HEK293T (cell line): ENCODE data around the gene TSPAN9.

ENCODE experiments used
- CTCF ChIA-PET: fragments of 350-600 bp; formaldehyde crosslinking; extraction: SDS; loops from one replicate; lab custom pipeline; 2021; ENCODE audit warnings: antibody characterized with exemption, inconsistent platforms; lab: Yijun Ruan, JAX
- POLR2A ChIA-PET: fragments of 350-600 bp; formaldehyde crosslinking; extraction: SDS; loops from one replicate; lab custom pipeline; 2020; ENCODE audit warnings: antibody characterized with exemption, inconsistent platforms; lab: Yijun Ruan, JAX
- DNase-seq: peaks from one replicate; pipeline ENCODE4 v3.0.0; 2012; ENCODE audit warnings: mixed read lengths; ENCODE audit errors: extremely low spot score
- ARNT ChIP-seq: fragments of 450-650 bp; IDR thresholded peaks from 2 replicates; pipeline ENCODE4 v1.6.1; 2017; ENCODE audit warnings: mild to moderate bottlenecking
- BHLHE40 ChIP-seq: fragments of 450-650 bp; IDR thresholded peaks from 2 replicates; pipeline ENCODE4 v1.6.1; 2016; ENCODE audit warnings: mild to moderate bottlenecking, moderate library complexity, borderline replicate concordance
- CTBP1 ChIP-seq: fragments of 450-650 bp; IDR thresholded peaks from 2 replicates; pipeline ENCODE4 v1.6.1; 2016; ENCODE audit warnings: borderline replicate concordance
- ELF4 ChIP-seq: fragments of 450-650 bp; IDR thresholded peaks from 2 replicates; pipeline ENCODE4 v1.6.1; 2017; ENCODE audit warnings: antibody characterized with exemption
- FOXA1 ChIP-seq: fragments of 450-650 bp; IDR thresholded peaks from 2 replicates; pipeline ENCODE4 v1.6.1; 2016; ENCODE audit warnings: mild to moderate bottlenecking
- FOXK2 ChIP-seq: fragments of 450-650 bp; IDR thresholded peaks from 2 replicates; pipeline ENCODE4 v1.6.1; 2016; ENCODE audit warnings: mild to moderate bottlenecking
- FOXM1 ChIP-seq: fragments of 450-650 bp; IDR thresholded peaks from 2 replicates; pipeline ENCODE4 v1.6.1; 2017; ENCODE audit warnings: mild to moderate bottlenecking, borderline replicate concordance
- HDGF ChIP-seq: fragments of 450-650 bp; IDR thresholded peaks from 2 replicates; pipeline ENCODE4 v1.6.1; 2017; ENCODE audit warnings: antibody characterized with exemption, borderline replicate concordance
- L3MBTL2 ChIP-seq: fragments of 450-650 bp; conservative IDR thresholded peaks from 2 replicates; pipeline ENCODE4 v1.6.1; 2016; ENCODE audit warnings: mild to moderate bottlenecking
- LEF1 ChIP-seq: fragments of 450-650 bp; IDR thresholded peaks from 2 replicates; pipeline ENCODE4 v1.6.1; 2017; ENCODE audit warnings: mild to moderate bottlenecking, borderline replicate concordance
- NFRKB ChIP-seq: fragments of 450-650 bp; IDR thresholded peaks from 2 replicates; pipeline ENCODE4 v1.6.1; 2016; ENCODE audit warnings: mild to moderate bottlenecking, moderate library complexity
- PKNOX1 ChIP-seq: fragments of 450-650 bp; IDR thresholded peaks from 2 replicates; pipeline ENCODE4 v1.6.1; 2016
- SP1 ChIP-seq: fragments of 450-650 bp; IDR thresholded peaks from 2 replicates; pipeline ENCODE4 v1.6.1; 2017
- SUZ12 ChIP-seq: fragments of 450-650 bp; IDR thresholded peaks from 2 replicates; pipeline ENCODE4 v1.6.1; 2016; ENCODE audit warnings: mild to moderate bottlenecking
- TARDBP ChIP-seq: fragments of 450-650 bp; IDR thresholded peaks from 2 replicates; pipeline ENCODE4 v1.6.1; 2016
- ZNF384 ChIP-seq: fragments of 450-650 bp; IDR thresholded peaks from 2 replicates; pipeline ENCODE4 v1.6.1; 2016

The TSPAN9 gene

GRCh38 chr12:3222306-3222705 is 145.1 kb downstream of the TSPAN9 start:
- ChIA-PET CTCF (interaction anchor here (1.2 kb wide), 1 partner anchor 15 kb away, joined by 3 read pairs; no protein-coding TSS in a partner anchor), POLR2A (no interaction called here)
- TF ChIP-seq CTBP1 (no peak), FOXM1 (no peak), TARDBP (no peak), FOXK2 (no peak), ELF4 (no peak), SUZ12 (no peak), PKNOX1 (no peak), BHLHE40 (no peak), L3MBTL2 (no peak), NFRKB (no peak), LEF1 (no peak), FOXA1 (no peak), ARNT (no peak), HDGF (no peak)
- no peak for DNase-seq

- no peak for DNase-seq
- ChIA-PET CTCF (no interaction called here), POLR2A (no interaction called here)
- peak; percentile 56 for TF ChIP-seq PKNOX1
- no peak for TF ChIP-seq ZNF384
- no peak for TF ChIP-seq FOXK2
- TF ChIP-seq FOXM1: no peak
- no peak for TF ChIP-seq BHLHE40
- TF ChIP-seq CTBP1: no peak
These were observed 145.8 kb downstream of the TSPAN9 start for GRCh38 chr12:3222979-3223378.

- POLR2A ChIA-PET: interaction anchor here (0.7 to 1.0 kb wide), 2 partner anchors 9 to 40 kb away, joined by 3 read pairs; no protein-coding TSS in a partner anchor
- no peak for DNase-seq
- CTCF ChIA-PET: no interaction called here
- TF ChIP-seq FOXA1: no peak
These were observed 146.7 kb downstream of the TSPAN9 start for GRCh38 chr12:3223601-3224529.

GRCh38 chr12:3224530-3224903 is 147.3 kb downstream of the TSPAN9 start:
- ChIA-PET POLR2A (interaction anchor here (0.7 to 1.0 kb wide), 2 partner anchors 9 to 40 kb away, joined by 3 read pairs; no protein-coding TSS in a partner anchor), CTCF (no interaction called here)
- TF ChIP-seq BHLHE40 (no peak), L3MBTL2 (no peak), LEF1 (no peak), TARDBP (no peak), NFRKB (no peak), FOXA1 (no peak), ZNF384 (no peak), FOXM1 (no peak), FOXK2 (no peak), CTBP1 (no peak)
- DNase-seq: no peak

GRCh38 chr12:3225154-3225795 is 148.1 kb downstream of the TSPAN9 start:
- ChIA-PET CTCF (interaction anchor here (0.7 kb wide), 1 partner anchor 11 kb away, joined by 5 read pairs; no protein-coding TSS in a partner anchor), POLR2A (interaction anchor here (1.0 kb wide), 1 partner anchor 39 kb away, joined by 3 read pairs; no protein-coding TSS in a partner anchor)
- TF ChIP-seq FOXK2 (no peak), NFRKB (no peak), ELF4 (no peak), CTBP1 (no peak), LEF1 (no peak), ARNT (no peak), PKNOX1 (no peak), SP1 (no peak), BHLHE40 (no peak), ZNF384 (no peak), FOXA1 (no peak), HDGF (no peak), TARDBP (no peak), L3MBTL2 (no peak), SUZ12 (no peak), FOXM1 (no peak)
- no peak for DNase-seq

GRCh38 chr12:3225796-3226180 is 148.6 kb downstream of the TSPAN9 start:
- ChIA-PET CTCF (interaction anchor here (0.7 kb wide), 1 partner anchor 11 kb away, joined by 5 read pairs; no protein-coding TSS in a partner anchor), POLR2A (no interaction called here)
- TF ChIP-seq ELF4 (no peak), TARDBP (no peak), SP1 (no peak), SUZ12 (no peak), L3MBTL2 (no peak), ARNT (no peak), PKNOX1 (no peak), NFRKB (no peak), HDGF (no peak), FOXK2 (no peak), FOXM1 (no peak), BHLHE40 (no peak), ZNF384 (no peak), CTBP1 (no peak), FOXA1 (no peak), LEF1 (no peak)
- DNase-seq: no peak
